CD4-positive, alpha-beta T cell treated with Interleukin-2 at 100 ng/mL for 4 hours (primary cell): ENCODE data around the gene NTRK1.
A peak's percentile ranks its signal among the peaks of the same experiment; 100 is the strongest.
"Not testable (repeated sequence)": the region's sequence is repeated elsewhere in the genome, so short reads cannot be mapped to it uniquely, and the experiment has no call there.

Experiments
- DNase-seq: peaks from one replicate; pipeline ENCODE4 v3.0.0-alpha.2; 2020; ENCODE audit warnings: low spot score

Gene NTRK1

DNA sequence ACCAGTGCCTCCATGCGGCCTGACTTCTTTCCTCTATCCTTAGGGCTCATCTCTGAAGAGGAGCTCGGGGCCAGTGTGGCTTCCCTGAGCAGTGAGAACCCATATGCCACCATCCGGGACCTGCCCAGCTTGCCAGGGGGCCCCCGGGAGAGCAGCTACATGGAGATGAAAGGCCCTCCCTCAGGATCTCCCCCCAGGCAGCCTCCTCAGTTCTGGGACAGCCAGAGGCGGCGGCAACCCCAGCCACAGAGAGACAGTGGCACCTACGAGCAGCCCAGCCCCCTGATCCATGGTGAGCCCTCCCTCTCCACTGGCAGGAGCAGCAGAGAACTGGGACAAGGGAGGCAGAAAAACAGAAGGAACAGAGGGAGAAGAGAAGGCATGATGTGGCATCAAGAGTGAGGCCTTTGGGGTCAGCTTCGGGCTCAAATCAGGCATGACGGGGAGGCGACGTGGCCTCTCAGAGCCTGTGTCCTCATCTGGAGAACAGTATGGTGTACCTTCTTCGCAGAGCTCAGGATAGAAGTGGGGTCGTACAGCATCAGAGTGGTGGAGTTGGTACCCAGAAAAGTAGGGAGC is 53.2 kb downstream of the NTRK1 start:
- no peak for DNase-seq

DNA sequence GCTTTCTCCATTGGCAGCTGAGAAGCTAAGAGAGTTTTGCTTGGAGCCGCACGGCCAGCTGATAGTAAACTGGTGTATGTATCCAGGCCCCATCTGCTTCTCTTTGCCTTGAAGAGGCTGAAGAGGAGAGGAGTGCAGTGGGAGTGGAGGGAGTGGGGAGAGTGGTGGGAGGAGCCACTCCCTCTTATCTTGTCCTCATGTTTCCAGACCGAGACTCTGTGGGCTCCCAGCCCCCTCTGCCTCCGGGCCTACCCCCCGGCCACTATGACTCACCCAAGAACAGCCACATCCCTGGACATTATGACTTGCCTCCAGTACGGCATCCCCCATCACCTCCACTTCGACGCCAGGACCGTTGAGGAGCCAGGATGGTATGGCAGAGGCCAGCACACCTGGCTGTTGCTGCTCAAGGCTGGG is 53.8 kb downstream of the NTRK1 start:
- DNase-seq, result no peak

GRCh38 chr1:156920233-156921052 is 59.8 kb downstream of the NTRK1 start, which contains the start of gene LRRC71:
LRRC71 (plus strand) TSS chr1:156920632; CDS start chr1:156920804, 172 bp downstream.
- peak; percentile 35 for DNase-seq

GRCh38 chr1:156921053-156921529 is 60.4 kb downstream of the NTRK1 start:
- DNase-seq, result no peak

GRCh38 chr1:156922986-156923669 is 62.5 kb downstream of the NTRK1 start:
- no peak for DNase-seq

- no peak for DNase-seq
Observed at GRCh38 chr1:156923670-156924477, 63.2 kb downstream of the NTRK1 start.

GRCh38 chr1:156924478-156925153 is 64.0 kb downstream of the NTRK1 start:
- DNase-seq, result no peak

GRCh38 chr1:156925154-156926010 is 64.7 kb downstream of the NTRK1 start:
- DNase-seq, result no peak

DNA sequence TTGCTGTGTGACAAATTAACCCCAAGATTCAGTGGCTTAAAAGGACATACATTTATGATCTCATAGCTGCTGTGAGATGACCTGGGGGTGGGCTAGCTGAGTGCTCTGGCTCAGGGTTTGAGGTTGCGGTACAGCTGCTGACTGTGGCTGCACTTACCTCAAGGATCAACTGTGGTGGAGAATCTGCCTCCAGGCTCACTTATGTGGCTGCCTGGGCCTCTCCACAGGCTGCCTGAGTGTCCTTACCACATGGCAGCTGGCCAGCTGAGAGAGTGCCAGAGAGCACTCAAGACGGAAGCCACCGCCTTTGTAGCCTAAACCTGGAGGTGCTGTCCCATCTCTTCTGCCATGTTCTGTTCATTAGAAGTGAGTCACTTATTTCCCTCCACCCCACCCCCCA is 65.5 kb downstream of the NTRK1 start:
- DNase-seq, result no peak

GRCh38 chr1:156926695-156927094 is 66.0 kb downstream of the NTRK1 start:
- not testable (repeated sequence) for DNase-seq

DNA sequence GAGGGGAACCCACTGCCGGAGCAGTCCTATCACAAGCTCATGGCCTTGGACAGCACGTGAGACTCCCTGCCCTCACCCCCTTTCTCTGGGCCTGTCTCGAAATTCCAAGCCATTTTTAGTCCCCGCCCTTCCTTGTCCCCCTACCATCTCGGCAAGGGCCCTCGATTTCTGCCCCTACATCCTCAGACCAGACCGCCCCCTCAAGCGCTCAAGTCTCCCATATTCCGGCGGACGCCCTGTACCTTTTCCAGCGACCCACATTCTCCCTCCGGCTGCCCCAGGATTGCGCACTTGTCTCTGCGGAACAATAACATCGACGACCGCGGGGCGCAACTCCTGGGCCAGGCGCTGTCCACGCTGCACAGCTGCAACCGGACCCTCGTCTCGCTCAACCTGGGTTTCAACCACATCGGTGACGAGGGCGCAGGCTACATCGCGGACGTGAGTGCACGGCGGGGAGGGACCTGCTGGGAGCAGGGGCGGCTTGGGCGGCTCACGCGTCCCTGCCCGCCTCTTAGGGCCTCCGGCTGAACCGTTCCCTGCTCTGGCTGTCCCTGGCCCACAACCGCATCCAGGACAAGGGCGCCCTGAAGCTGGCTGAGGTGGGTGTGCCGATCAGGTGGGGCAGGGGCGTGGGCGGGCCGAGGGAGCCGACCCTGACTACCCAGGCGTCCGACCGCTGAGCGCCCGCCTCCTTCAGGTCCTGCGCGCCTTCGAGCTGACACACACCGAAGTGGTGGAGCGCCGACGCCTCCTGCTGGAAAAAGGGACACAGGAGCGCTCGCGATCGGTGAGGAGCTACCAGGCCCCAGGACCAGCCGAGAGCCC is 66.8 kb downstream of the NTRK1 start:
- DNase-seq, result peak; percentile 41

DNA sequence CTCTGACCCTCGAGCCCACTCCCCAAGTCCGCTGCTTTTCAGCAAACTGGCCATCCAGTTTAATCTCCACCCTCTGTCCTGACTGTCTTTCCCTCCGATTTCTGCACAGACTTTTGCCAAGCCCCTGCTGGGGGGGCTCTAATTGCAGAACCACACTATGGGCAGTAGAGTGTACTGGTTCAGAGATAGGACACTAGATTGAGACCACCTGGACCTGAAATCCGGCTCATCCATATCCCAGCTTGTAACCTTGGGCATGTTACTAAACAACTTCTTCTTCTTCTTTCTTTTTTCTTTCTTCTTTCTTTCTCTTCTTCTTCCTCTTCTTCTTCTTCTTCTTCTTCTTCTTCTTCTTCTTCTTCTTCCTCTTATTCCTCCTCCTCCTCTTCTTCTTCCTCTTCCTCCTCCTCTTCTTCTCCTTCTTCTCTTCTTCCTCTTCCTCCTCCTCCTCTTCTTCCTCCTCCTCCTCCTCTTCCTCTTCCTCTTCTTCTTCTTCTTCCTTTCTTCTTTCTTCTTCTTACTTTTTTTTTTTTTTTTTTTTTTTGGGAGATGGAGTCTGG is 67.5 kb downstream of the NTRK1 start:
- DNase-seq, result no peak

GRCh38 chr1:156929596-156930238 is 69.1 kb downstream of the NTRK1 start:
- DNase-seq, result no peak

DNA sequence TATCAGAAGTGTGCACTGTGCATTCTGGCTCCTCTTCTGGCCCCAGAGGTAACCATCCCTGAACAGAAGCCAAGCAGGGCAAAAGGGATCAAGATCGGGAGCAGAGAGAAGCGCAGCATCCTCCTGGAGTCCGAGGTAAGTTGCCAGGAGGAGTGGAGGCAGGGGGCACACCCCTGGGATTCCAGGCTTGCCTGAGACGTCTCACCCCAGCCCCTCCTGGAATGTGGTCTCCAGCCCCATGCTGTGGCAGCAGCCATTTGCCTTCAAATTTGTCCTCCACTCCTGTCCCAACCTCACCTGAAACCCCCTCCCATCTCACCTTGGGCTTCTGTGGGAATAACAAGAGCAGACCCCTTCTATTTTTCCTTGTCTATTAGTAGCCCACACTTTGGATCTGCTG is 69.8 kb downstream of the NTRK1 start:
- DNase-seq, result no peak
